ENCODE results near the gene MAGEB16. TPM values are rescaled to one million over a fixed set of nuclear protein-coding genes. Genes with fewer than 3 reads are reported as not detected.

MAGEB16 gene
- not detected in 2 replicates for total RNA-seq (ENCODE audit: low replicate concordance)
- long read RNA-seq, result 0 reads

- no peak for TF ChIP-seq CTCF (conservative IDR thresholded peaks at IDR 0.05)
- no peak within 1 kb of the TSS for H3K27ac Mint-ChIP-seq
- no peaks in the 10 kb centered on the region for H3K27me3 Mint-ChIP-seq
- no peaks in the 10 kb centered on the region for H3K36me3 Mint-ChIP-seq
- H3K4me1 Mint-ChIP-seq (ENCODE audit: unreplicated experiment), result no peaks in the 10 kb centered on the region
- DNase-seq (ENCODE audit: extremely low spot score, unreplicated experiment), result no peak
- no peak within 1 kb of the TSS for H3K4me3 Mint-ChIP-seq
- peaks cover 6% of the 10 kb centered on the region for H3K9me3 Mint-ChIP-seq
Observed at GRCh38 chrX:35798042-35798441, at the start of gene MAGEB16. Gene MAGEB16, plus strand, starts transcription at chrX:35798342. Its CDS starts 3,855 bp downstream, at chrX:35802197.

- no peaks in the 10 kb centered on the region for H3K27me3 Mint-ChIP-seq
- TF ChIP-seq CTCF (conservative IDR thresholded peaks at IDR 0.05), result no peak
Observed at GRCh38 chrX:35773958-35774564, 24.1 kb upstream of the MAGEB16 start.

GRCh38 chrX:35785075-35785474, 13.1 kb upstream of the MAGEB16 start:
- no peak for DNase-seq (ENCODE audit: extremely low spot score, unreplicated experiment)
- TF ChIP-seq CTCF (conservative IDR thresholded peaks at IDR 0.05), result no peak
- no peak overlapping the region for H3K27ac Mint-ChIP-seq
- H3K9me3 Mint-ChIP-seq, result peaks cover 10% of the 10 kb centered on the region
- H3K27me3 Mint-ChIP-seq, result no peaks in the 10 kb centered on the region
- peaks cover 4% of the 10 kb centered on the region for H3K36me3 Mint-ChIP-seq
- no peaks in the 10 kb centered on the region for H3K4me1 Mint-ChIP-seq (ENCODE audit: unreplicated experiment)
- no peak overlapping the region for H3K4me3 Mint-ChIP-seq

More at GRCh38 chrX:35773958-35774564, 24.1 kb upstream of the MAGEB16 start:
- no peaks in the 10 kb centered on the region for H3K9me3 Mint-ChIP-seq
- H3K27ac Mint-ChIP-seq, result no peak overlapping the region
- no peak for DNase-seq (ENCODE audit: extremely low spot score, unreplicated experiment)
- no peaks in the 10 kb centered on the region for H3K36me3 Mint-ChIP-seq
- no peak overlapping the region for H3K4me3 Mint-ChIP-seq
- no peaks in the 10 kb centered on the region for H3K4me1 Mint-ChIP-seq (ENCODE audit: unreplicated experiment)

- Mint-ChIP-seq H3K27ac (peak overlapping the region; percentile 91), H3K4me1 (ENCODE audit: unreplicated experiment) (no peaks in the 10 kb centered on the region), H3K36me3 (peaks cover 4% of the 10 kb centered on the region), H3K27me3 (no peaks in the 10 kb centered on the region), H3K4me3 (peak overlapping the region; percentile 74), H3K9me3 (peaks cover 10% of the 10 kb centered on the region)
- DNase-seq (ENCODE audit: extremely low spot score, unreplicated experiment), result no peak
- no peak for TF ChIP-seq CTCF (conservative IDR thresholded peaks at IDR 0.05)
Observed at GRCh38 chrX:35786271-35786670, 11.9 kb upstream of the MAGEB16 start.

- peaks cover 4% of the 10 kb centered on the region for H3K36me3 Mint-ChIP-seq
- no peak for DNase-seq (ENCODE audit: extremely low spot score, unreplicated experiment)
- H3K27ac Mint-ChIP-seq, result no peak overlapping the region
- TF ChIP-seq CTCF (conservative IDR thresholded peaks at IDR 0.05), result no peak
- no peaks in the 10 kb centered on the region for H3K4me1 Mint-ChIP-seq (ENCODE audit: unreplicated experiment)
- H3K27me3 Mint-ChIP-seq, result no peaks in the 10 kb centered on the region
- H3K9me3 Mint-ChIP-seq, result peaks cover 10% of the 10 kb centered on the region
- H3K4me3 Mint-ChIP-seq, result no peak overlapping the region
Observed at GRCh38 chrX:35787867-35788266, 10.3 kb upstream of the MAGEB16 start.

Measured in type B pancreatic cell (in vitro differentiated cells).